HG02970 (cell line): ENCODE results near the gene CYTH4.
"Not testable (repeated sequence)": the region's sequence is repeated elsewhere in the genome, so short reads cannot be mapped to it uniquely, and the experiment has no call there.

ENCODE experiments used
- ATAC-seq: cut with Tn5 transposase; IDR thresholded peaks from one replicate; pipeline ENCODE4 v1.9.1; 2021; ENCODE audit warnings: mild to moderate bottlenecking, moderate library complexity, moderate number of reproducible peaks; ENCODE audit not compliant: unreplicated experiment, low FRiP score

CYTH4 gene

GRCh38 chr22:37248251-37248650 is 34.1 kb upstream of the CYTH4 start:
- no peak for ATAC-seq

GRCh38 chr22:37249986-37250385 is 32.3 kb upstream of the CYTH4 start:
- ATAC-seq = no peak

- not testable (repeated sequence) for ATAC-seq
Measured at GRCh38 chr22:37251836-37252235, 30.5 kb upstream of the CYTH4 start.

GRCh38 chr22:37253126-37253660 is 29.1 kb upstream of the CYTH4 start:
- ATAC-seq = no peak

GRCh38 chr22:37254209-37254866 is 28.0 kb upstream of the CYTH4 start:
- no peak for ATAC-seq

GRCh38 chr22:37254867-37255233 is 27.5 kb upstream of the CYTH4 start:
- no peak for ATAC-seq

- no peak for ATAC-seq
Measured at GRCh38 chr22:37255558-37256006, 26.7 kb upstream of the CYTH4 start.

- ATAC-seq = no peak
Measured at GRCh38 chr22:37256075-37256726, 26.1 kb upstream of the CYTH4 start.

GRCh38 chr22:37258005-37258752 is 24.1 kb upstream of the CYTH4 start:
- no peak for ATAC-seq

GRCh38 chr22:37258753-37259401 is 23.4 kb upstream of the CYTH4 start:
- ATAC-seq = no peak

- no peak for ATAC-seq
Measured at GRCh38 chr22:37259540-37260029, 22.7 kb upstream of the CYTH4 start.

GRCh38 chr22:37260155-37260795 is 22.0 kb upstream of the CYTH4 start:
- ATAC-seq = no peak

- ATAC-seq = no peak
Measured at GRCh38 chr22:37260901-37261336, 21.4 kb upstream of the CYTH4 start.

- ATAC-seq = no peak
Measured at GRCh38 chr22:37262346-37262745, 20.0 kb upstream of the CYTH4 start.

GRCh38 chr22:37263966-37264887 is 18.1 kb upstream of the CYTH4 start:
- ATAC-seq = no peak

GRCh38 chr22:37266581-37267134 is 15.7 kb upstream of the CYTH4 start:
- ATAC-seq = no peak

- no peak for ATAC-seq
Measured at GRCh38 chr22:37267135-37267587, 15.1 kb upstream of the CYTH4 start.

GRCh38 chr22:37267661-37268413 is 14.5 kb upstream of the CYTH4 start:
- no peak for ATAC-seq
